GM12878 (cell line): ENCODE data around the gene CDSN. TPM values are rescaled to one million over a fixed set of nuclear protein-coding genes. Genes with fewer than 3 reads are reported as not detected.

Experiments used
- ATF7 ChIP-seq: fragments of 450-650 bp; IDR thresholded peaks from 2 replicates; pipeline ENCODE4 v1.6.1; 2016; ENCODE audit warnings: low read depth, mild to moderate bottlenecking
- BMI1 ChIP-seq: fragments of 450-650 bp; IDR thresholded peaks from 2 replicates; pipeline ENCODE4 v1.6.1; 2016; ENCODE audit warnings: mild to moderate bottlenecking, moderate library complexity, borderline replicate concordance
- CEBPZ ChIP-seq: fragments of 150-350 bp; IDR thresholded peaks from 2 replicates; pipeline ENCODE4 v1.6.1; 2016; ENCODE audit warnings: low read depth, low read length
- DPF2 ChIP-seq: fragments of 450-650 bp; IDR thresholded peaks from 2 replicates; pipeline ENCODE4 v1.6.1; 2017; ENCODE audit warnings: mild to moderate bottlenecking
- GABPA ChIP-seq: IDR thresholded peaks from 2 replicates; pipeline ENCODE4 v1.6.1; 2014; ENCODE audit warnings: antibody characterized with exemption, low read depth, mild to moderate bottlenecking, inconsistent platforms
- HDGF ChIP-seq: fragments of 450-650 bp; IDR thresholded peaks from 2 replicates; pipeline ENCODE4 v1.6.1; 2016; ENCODE audit warnings: antibody characterized with exemption
- KDM1A ChIP-seq: fragments of 200-600 bp; sonication (generic); IDR thresholded peaks from 2 replicates; pipeline ENCODE4 v1.6.1; 2016; ENCODE audit warnings: borderline replicate concordance
- RAD21 ChIP-seq: IDR thresholded peaks from 2 replicates; pipeline ENCODE4 v1.6.1; 2011; ENCODE audit warnings: mild to moderate bottlenecking, low read depth, low read length, moderate library complexity; ENCODE audit not compliant: insufficient read depth
- TCF12 ChIP-seq: IDR thresholded peaks from 2 replicates; pipeline ENCODE4 v1.6.1; 2011; ENCODE audit warnings: low read depth, mild to moderate bottlenecking, low read length
- ZBED1 ChIP-seq: IDR thresholded peaks from 2 replicates; pipeline ENCODE4 v1.6.1; 2016; ENCODE audit warnings: borderline replicate concordance
- ZNF207 ChIP-seq: fragments of 450-650 bp; IDR thresholded peaks from 2 replicates; pipeline ENCODE4 v1.6.1; 2014; ENCODE audit warnings: antibody characterized with exemption, mild to moderate bottlenecking, borderline replicate concordance
- polyA plus RNA-seq, 11 experiments: library from polyadenylated mRNA; depleted of rRNA in 4 of 11; unstranded in 6 of 11; stranded (reverse) in 5 of 11; fragments of >200 nt; fragmentation: Nextera tagmentation in 4 of 11; fragmentation: Illumina TruSeq in 1 of 11; extraction: Ambion mirVana in 4 of 11; extraction: Trizol in 1 of 11; gene quantifications; 1 replicate in 1 of 11; 2 replicates in 10 of 11; pipeline versions ENCODE4 v1.2.1 to v1.2.3, GENCODE V29; 2011 to 2016; ENCODE audit warnings: inconsistent platforms in 2 of 11, missing spikeins in 2 of 11, low read depth in 1 of 11
- total RNA-seq, 4 experiments: library from RNA; depleted of rRNA in 3 of 4; stranded (reverse); fragments of >200 nt in 3 of 4; fragmentation: Illumina TruSeq in 1 of 4; extraction: Trizol in 1 of 4; gene quantifications; 2 replicates each; pipeline versions ENCODE4 v1.2.1 to v1.2.3, GENCODE V29; 2013 to 2021

CDSN gene
- total and polyA plus RNA-seq, 10 of the 15 experiments (the other 5 are each of a cell fraction or from before 2014, with no cell fraction given), result 0.01 TPM; not detected in 9

GRCh38 chr6:31118178-31118577 lies 2.1 kb downstream of the CDSN start (continued):
- no peak for TF ChIP-seq CEBPZ
- no peak for TF ChIP-seq ZBED1
- no peak for TF ChIP-seq BMI1
- no peak for TF ChIP-seq ZNF207
- TF ChIP-seq GABPA, result no peak
- TF ChIP-seq TCF12, result no peak
- no peak for TF ChIP-seq RAD21
- TF ChIP-seq KDM1A, result no peak
- TF ChIP-seq ATF7, result no peak
- no peak for TF ChIP-seq HDGF
- TF ChIP-seq DPF2, result no peak
